ENCODE measurements around the gene QPCTL. TPM values are rescaled to one million over a fixed set of nuclear protein-coding genes. Genes with fewer than 3 reads are reported as not detected.

The QPCTL gene
- total RNA-seq, 1 donor from 2014 or later: 11.9 TPM

DNA sequence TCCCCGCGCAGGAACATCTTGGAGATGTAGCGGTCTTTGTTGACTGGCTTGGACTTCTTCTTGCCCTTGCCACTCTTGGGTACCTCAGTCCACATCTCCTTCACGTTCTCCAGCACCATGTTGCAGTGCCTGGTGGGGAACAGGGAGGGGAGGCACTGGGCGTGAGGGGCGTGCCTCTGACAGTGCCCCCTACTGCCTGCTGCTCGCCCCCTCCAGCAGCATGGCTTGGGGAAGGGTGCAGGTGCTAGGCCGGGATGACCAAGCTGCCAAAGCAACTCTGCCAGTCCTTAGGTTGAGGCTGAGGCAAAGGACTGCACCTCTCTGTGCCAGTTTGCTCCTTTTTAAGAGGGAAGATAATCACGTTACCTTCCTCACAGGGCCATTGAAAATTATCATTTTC is 4.9 kb upstream of the QPCTL start:
- TF ChIP-seq, protein P1, sequence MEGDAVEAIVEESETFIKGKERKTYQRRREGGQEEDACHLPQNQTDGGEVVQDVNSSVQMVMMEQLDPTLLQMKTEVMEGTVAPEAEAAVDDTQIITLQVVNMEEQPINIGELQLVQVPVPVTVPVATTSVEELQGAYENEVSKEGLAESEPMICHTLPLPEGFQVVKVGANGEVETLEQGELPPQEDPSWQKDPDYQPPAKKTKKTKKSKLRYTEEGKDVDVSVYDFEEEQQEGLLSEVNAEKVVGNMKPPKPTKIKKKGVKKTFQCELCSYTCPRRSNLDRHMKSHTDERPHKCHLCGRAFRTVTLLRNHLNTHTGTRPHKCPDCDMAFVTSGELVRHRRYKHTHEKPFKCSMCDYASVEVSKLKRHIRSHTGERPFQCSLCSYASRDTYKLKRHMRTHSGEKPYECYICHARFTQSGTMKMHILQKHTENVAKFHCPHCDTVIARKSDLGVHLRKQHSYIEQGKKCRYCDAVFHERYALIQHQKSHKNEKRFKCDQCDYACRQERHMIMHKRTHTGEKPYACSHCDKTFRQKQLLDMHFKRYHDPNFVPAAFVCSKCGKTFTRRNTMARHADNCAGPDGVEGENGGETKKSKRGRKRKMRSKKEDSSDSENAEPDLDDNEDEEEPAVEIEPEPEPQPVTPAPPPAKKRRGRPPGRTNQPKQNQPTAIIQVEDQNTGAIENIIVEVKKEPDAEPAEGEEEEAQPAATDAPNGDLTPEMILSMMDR (IDR thresholded peaks at IDR 0.05): no peak
- Mint-ChIP-seq H3K4me1 (ENCODE audit: low read depth) (peaks cover 12% of the 10 kb centered on the region), H3K27me3 (ENCODE audit: low read depth) (no peaks in the 10 kb centered on the region), H3K4me3 (ENCODE audit: unreplicated experiment) (no peak overlapping the region), H3K9me3 (ENCODE audit: low read depth) (no peaks in the 10 kb centered on the region), H3K36me3 (ENCODE audit: low read depth) (peaks cover 12% of the 10 kb centered on the region), H3K27ac (ENCODE audit: unreplicated experiment) (no peak overlapping the region)
- no peak for DNase-seq (ENCODE audit: low spot score)

DNA sequence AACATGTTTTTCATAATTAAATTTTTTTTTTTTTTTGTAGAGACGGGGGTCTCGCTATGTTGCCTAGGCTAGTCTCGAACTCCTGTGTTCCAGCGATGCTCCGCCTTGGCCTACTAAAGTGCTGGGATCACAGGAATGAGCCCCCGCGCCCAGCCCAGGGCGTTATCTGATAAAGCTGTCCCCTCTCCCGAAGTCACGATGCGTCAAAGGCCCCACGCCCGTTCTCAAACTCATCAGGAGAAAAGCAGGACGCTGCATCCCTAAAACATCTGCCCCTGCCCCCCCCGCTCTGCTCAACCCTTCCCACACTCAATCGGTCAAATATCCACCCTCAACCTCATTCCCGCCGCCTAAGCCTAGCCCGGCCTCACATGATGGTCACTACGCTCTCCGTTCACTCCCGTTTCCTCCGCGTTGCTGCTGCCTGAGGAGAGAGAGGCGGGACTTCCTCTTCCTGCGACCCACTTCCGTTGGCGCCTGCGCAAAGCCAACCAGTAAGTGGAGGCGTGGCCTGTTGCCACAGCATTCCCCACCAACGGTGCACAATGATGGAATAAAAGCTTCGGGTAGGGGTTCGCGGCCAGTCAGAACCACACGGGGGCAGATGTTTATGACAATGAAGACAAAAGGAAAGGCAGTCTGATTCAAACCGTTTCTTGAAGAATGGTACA is 815 bp upstream of the QPCTL start, which contains the start of gene SNRPD2:
TSS of gene SNRPD2 (minus strand) at position 438 of the 671 bp plus-strand sequence. CDS start at position 373, 65 bp downstream.
- peak; percentile 97 for DNase-seq (ENCODE audit: low spot score)
- TF ChIP-seq, protein P1 (IDR thresholded peaks at IDR 0.05): no peak
- no peaks in the 10 kb centered on the region for H3K27me3 Mint-ChIP-seq (ENCODE audit: low read depth)
- peaks cover 10% of the 10 kb centered on the region for H3K36me3 Mint-ChIP-seq (ENCODE audit: low read depth)
- peak within 1 kb of the TSS; percentile 92 for H3K4me3 Mint-ChIP-seq (ENCODE audit: unreplicated experiment)
- no peaks in the 10 kb centered on the region for H3K9me3 Mint-ChIP-seq (ENCODE audit: low read depth)
- H3K27ac Mint-ChIP-seq (ENCODE audit: unreplicated experiment): peak within 1 kb of the TSS; percentile 99
- peaks cover 21% of the 10 kb centered on the region for H3K4me1 Mint-ChIP-seq (ENCODE audit: low read depth)

DNA sequence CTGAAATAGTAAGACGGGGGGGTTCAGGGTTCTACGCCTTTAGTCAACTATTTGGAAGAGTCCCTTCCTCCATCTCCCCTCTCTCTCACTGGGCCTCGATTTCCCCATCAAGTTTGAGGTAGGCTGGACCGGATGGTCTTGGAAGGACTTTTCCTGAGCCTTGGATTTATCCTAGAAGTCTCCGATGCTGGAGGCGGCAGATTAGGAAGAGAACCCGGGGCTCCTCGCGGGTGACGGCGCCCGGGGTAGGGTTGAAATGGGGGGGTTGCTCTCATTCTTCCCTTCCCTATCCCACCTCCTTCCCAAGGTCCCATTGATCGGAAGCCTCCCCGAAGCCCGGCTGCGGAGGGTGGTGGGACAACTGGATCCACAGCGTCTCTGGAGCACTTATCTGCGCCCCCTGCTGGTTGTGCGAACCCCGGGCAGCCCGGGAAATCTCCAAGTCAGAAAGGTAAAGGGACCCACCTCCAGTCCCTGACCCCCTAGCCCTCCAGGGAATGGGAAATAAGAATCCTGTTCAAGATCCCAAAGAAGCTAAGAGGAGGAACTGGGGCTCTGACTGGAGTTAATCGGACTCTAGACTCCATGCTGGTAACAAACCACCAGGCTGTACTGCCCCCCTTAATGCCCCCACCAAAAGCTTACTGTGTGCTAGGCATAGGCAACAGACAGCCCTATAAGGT is 781 bp downstream of the QPCTL start:
- TF ChIP-seq, protein P1 (IDR thresholded peaks at IDR 0.05): peak; percentile 93
- no peak for DNase-seq (ENCODE audit: low spot score)
- H3K27me3 Mint-ChIP-seq (ENCODE audit: low read depth): no peaks in the 10 kb centered on the region
- H3K27ac Mint-ChIP-seq (ENCODE audit: unreplicated experiment): peak overlapping the region; percentile 99
- peak overlapping the region; percentile 92 for H3K4me3 Mint-ChIP-seq (ENCODE audit: unreplicated experiment)
- H3K9me3 Mint-ChIP-seq (ENCODE audit: low read depth): no peaks in the 10 kb centered on the region
- peaks cover 24% of the 10 kb centered on the region for H3K4me1 Mint-ChIP-seq (ENCODE audit: low read depth)
- peaks cover 10% of the 10 kb centered on the region for H3K36me3 Mint-ChIP-seq (ENCODE audit: low read depth)

DNA sequence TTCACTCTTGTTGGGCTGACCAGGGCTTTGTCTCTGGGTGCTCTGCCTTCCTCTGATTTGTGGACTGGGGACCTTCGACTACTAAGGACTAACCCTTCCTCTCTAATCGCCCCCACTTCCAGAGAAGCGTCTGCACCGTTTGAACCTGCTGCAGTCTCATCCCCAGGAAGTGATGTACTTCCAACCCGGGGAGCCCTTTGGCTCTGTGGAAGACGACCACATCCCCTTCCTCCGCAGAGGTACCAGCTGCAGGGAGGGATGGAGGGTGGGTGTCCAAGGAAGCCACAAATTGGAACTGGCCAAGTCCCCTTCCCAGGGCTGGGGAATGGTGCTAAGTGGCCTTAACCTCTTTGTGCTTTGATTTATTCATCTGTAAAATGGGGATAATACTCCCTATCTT is 9.2 kb downstream of the QPCTL start:
- TF ChIP-seq, protein P1 (IDR thresholded peaks at IDR 0.05): no peak
- peaks cover 3% of the 10 kb centered on the region for H3K4me1 Mint-ChIP-seq (ENCODE audit: low read depth)
- H3K36me3 Mint-ChIP-seq (ENCODE audit: low read depth): peaks cover 13% of the 10 kb centered on the region
- no peaks in the 10 kb centered on the region for H3K27me3 Mint-ChIP-seq (ENCODE audit: low read depth)
- DNase-seq (ENCODE audit: low spot score): no peak
- H3K4me3 Mint-ChIP-seq (ENCODE audit: unreplicated experiment): no peak overlapping the region
- peak overlapping the region; percentile 17 for H3K27ac Mint-ChIP-seq (ENCODE audit: unreplicated experiment)
- H3K9me3 Mint-ChIP-seq (ENCODE audit: low read depth): no peaks in the 10 kb centered on the region

DNA sequence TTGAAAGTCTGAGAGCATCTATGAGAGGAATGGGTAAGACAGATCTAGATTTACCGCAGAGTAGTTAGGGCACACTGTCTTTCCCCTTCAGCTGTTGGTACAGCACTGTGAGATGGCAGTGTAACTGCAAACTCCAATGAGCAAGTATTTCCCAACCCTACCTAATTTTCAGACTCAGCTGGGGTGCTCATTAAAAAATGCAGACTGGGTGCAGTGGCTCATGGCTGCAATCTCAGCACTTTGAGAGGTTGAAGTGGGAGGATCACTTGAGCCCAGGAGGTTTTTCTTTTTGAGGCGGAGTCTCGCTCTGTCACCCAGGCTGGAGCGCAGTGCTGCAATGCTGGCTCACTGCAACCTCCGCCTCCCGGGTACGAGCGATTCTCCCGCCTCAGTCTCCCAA is 12.6 kb downstream of the QPCTL start:
- no peak for DNase-seq (ENCODE audit: low spot score)
- TF ChIP-seq, protein P1 (IDR thresholded peaks at IDR 0.05): no peak
- Mint-ChIP-seq H3K9me3 (ENCODE audit: low read depth) (no peaks in the 10 kb centered on the region), H3K27ac (ENCODE audit: unreplicated experiment) (no peak overlapping the region), H3K4me3 (ENCODE audit: unreplicated experiment) (no peak overlapping the region), H3K27me3 (ENCODE audit: low read depth) (no peaks in the 10 kb centered on the region), H3K4me1 (ENCODE audit: low read depth) (no peaks in the 10 kb centered on the region), H3K36me3 (ENCODE audit: low read depth) (peaks cover 9% of the 10 kb centered on the region)
